Esophagus muscularis mucosa (tissue), 4 donors: ENCODE measurements around the gene ANXA6.

Source experiments
- CTCF ChIP-seq, 3 experiments: fragments of 200-600 bp in 2 of 3; fragments of 450-650 bp in 1 of 3; sonication (generic) in 2 of 3; IDR thresholded peaks; one replicate each; pipeline ENCODE4 v1.5.1; 2017 to 2019; ENCODE audit warnings: antibody characterized with exemption in 3 of 3, mild to moderate bottlenecking in 2 of 3, moderate library complexity in 1 of 3
- EP300 ChIP-seq: sonication (generic); formaldehyde crosslinking; IDR thresholded peaks from one replicate; pipeline ENCODE4 v1.6.1; 2017; ENCODE audit warnings: antibody characterized with exemption
- POLR2A ChIP-seq: fragments of 450-650 bp; IDR thresholded peaks from one replicate; pipeline ENCODE4 v1.6.1; 2017; ENCODE audit warnings: antibody characterized with exemption, moderate library complexity, mild to moderate bottlenecking, low read depth
- POLR2AphosphoS5 ChIP-seq, 2 donors: sonication (generic); formaldehyde crosslinking; IDR thresholded peaks; one replicate each; pipeline ENCODE4 v1.6.1; 2017; ENCODE audit warnings: antibody characterized with exemption in 2 of 2

DNA sequence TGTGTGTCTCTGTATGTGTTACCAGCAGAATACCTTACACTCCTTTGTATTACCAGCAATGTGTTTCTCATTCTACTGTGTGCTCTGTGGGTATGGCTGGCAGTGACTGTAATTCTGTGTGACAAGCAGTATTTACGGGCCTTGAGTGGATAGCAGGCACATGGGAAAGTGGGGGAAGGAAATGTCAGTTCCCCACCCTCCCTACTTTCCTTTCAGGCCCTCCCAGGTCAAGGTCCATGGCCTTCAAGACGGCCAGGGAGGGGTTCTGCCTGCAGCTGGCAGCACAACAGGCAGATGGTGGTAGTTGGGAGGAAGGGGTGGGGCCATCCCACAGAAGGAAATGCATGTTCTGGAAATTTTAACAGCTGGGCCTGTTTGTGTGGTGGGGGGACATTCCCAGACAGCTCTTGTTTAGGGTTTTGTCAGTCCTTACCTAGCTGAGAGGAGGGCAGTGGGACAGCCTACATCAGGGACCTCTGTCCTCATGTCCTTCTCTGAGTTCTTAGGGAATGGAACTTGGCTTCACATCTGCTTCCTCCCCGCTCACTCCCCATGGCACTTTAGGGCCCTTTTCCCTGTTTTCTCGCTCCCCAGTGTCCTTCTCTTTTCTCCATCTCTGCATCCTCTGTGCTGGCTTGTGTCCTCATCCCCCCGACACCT lies 62.1 kb downstream of the ANXA6 start:
- no peak for TF ChIP-seq CTCF (IDR thresholded peaks at IDR 0.05)
- no peak for TF ChIP-seq POLR2A
- TF ChIP-seq EP300: no peak
- peak; percentile 37 to 57 for TF ChIP-seq POLR2AphosphoS5 (IDR thresholded peaks at IDR 0.05)
